22Rv1 (cell line): ENCODE data around the gene ARRDC2.

Experiments used
- H3K27ac ChIP-seq: fragments of 450-650 bp; 2 replicates; pipeline ENCODE4 v1.5.1; 2017
- CTCF ChIP-seq: fragments of 450-650 bp; IDR thresholded peaks from 2 replicates; pipeline ENCODE4 v1.5.1; 2017; ENCODE audit warnings: mild to moderate bottlenecking
- ZFX ChIP-seq: fragments of 450-650 bp; IDR thresholded peaks from 2 replicates; pipeline ENCODE4 v1.6.1; 2017; ENCODE audit warnings: antibody characterized with exemption, borderline replicate concordance

The ARRDC2 gene

GRCh38 chr19:18055967-18056366, 48.0 kb downstream of the ARRDC2 start:
- TF ChIP-seq ZFX (no peak), CTCF (no peak)

GRCh38 chr19:18057557-18057956, 49.6 kb downstream of the ARRDC2 start:
- H3K27ac ChIP-seq = peak overlapping the region; percentile 54
- TF ChIP-seq CTCF (no peak), ZFX (no peak)

More at GRCh38 chr19:18055967-18056366, 48.0 kb downstream of the ARRDC2 start:
- no peak overlapping the region for H3K27ac ChIP-seq

- TF ChIP-seq ZFX (no peak), CTCF (peak; percentile 94)
- H3K27ac ChIP-seq = peak overlapping the region; percentile 54
These were observed 50.4 kb downstream of the ARRDC2 start for GRCh38 chr19:18058208-18059009.

- no peak overlapping the region for H3K27ac ChIP-seq
These were observed 51.3 kb downstream of the ARRDC2 start for GRCh38 chr19:18059297-18059696.

GRCh38 chr19:18059902-18060301, 51.9 kb downstream of the ARRDC2 start:
- H3K27ac ChIP-seq = no peak overlapping the region
- TF ChIP-seq ZFX = no peak
- no peak for TF ChIP-seq CTCF

More at GRCh38 chr19:18059297-18059696, 51.3 kb downstream of the ARRDC2 start:
- TF ChIP-seq CTCF (no peak), ZFX (no peak)

- TF ChIP-seq ZFX (no peak), CTCF (no peak)
- no peak overlapping the region for H3K27ac ChIP-seq
These were observed 52.5 kb downstream of the ARRDC2 start for GRCh38 chr19:18060472-18060871.

GRCh38 chr19:18062028-18062427, 54.1 kb downstream of the ARRDC2 start:
- TF ChIP-seq CTCF (no peak), ZFX (no peak)

More at GRCh38 chr19:18062028-18062427, 54.1 kb downstream of the ARRDC2 start:
- H3K27ac ChIP-seq = no peak overlapping the region
